Measurements from ENCODE around the gene DHRS1. TPM values are rescaled to one million over a fixed set of nuclear protein-coding genes. Genes with fewer than 3 reads are reported as not detected.
A peak's percentile ranks its signal among the peaks of the same experiment; 100 is the strongest.

The DHRS1 gene
- total and polyA plus RNA-seq, 2 of the 4 experiments (the other 2 are of a cell fraction): 15.8 to 38.6 TPM

DNA sequence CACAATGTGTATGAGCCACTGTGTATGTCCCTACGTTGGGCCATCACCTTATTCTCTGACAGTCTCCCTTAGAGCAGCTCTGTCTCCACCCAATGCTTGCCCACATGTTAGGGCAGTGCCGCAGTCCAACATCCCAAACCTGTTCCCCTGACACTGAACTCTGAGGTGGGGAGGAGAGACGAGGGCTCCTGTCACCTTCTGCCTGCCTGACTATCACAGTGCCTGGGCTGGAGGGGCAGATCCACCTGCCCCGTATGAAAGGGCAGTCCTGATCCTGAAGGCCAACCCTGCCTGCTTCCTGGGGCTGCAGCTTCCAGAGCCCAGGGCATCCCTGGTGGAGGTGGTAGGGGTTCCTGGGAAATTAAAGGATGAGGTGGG, 38.8 kb downstream of the DHRS1 start:
- H3K9me1 ChIP-seq (ENCODE audit: insufficient read depth, low read length): peaks cover 16% of the 10 kb centered on the region; the same call in 1 of the 2 replicates
- peak overlapping the region; percentile 42 for H2AK9ac ChIP-seq (replicated peaks; ENCODE audit: low read depth, low read length, poor library complexity)
- H3K79me1 ChIP-seq (ENCODE audit: low read depth in 1 of 2, low read length in 2 of 2): peaks cover 0 to 2% of the 10 kb centered on the region in 2 experiments; a peak in 1 of 4 replicates
- H4K8ac ChIP-seq (ENCODE audit: low read depth in 2 of 2, low read length in 2 of 2): no peak overlapping the region
- intact Hi-C loops (cut with micrococcal nuclease) (no loop called here), in situ Hi-C loops (cut with MboI; ENCODE audit: low sequenced_read_pairs) (no loop called here), dilution Hi-C loops (cut with HindIII; ENCODE audit: low sequenced_read_pairs, unreplicated experiment) (no loop called here)
- no peak overlapping the region for H4K5ac ChIP-seq (ENCODE audit: low read depth, low read length)
- no peaks in the 10 kb centered on the region for H4K20me1 ChIP-seq (ENCODE audit: insufficient read depth, low read length)
- H3K56ac ChIP-seq (ENCODE audit: extremely low read depth, insufficient read depth, low read length): no peak overlapping the region
- ChIA-PET POLR2A (ENCODE audit: unreplicated experiment) (no interaction called here), CTCF (no interaction called here)
- no TSS peak for BruUV-seq (replicated peaks)
- H3K9me3 ChIP-seq (ENCODE audit: control insufficient read depth, insufficient read depth, low read length): no peaks in the 10 kb centered on the region
- no peak for DNase-seq
- H3K4ac ChIP-seq (ENCODE audit: low read depth, low read length): no peak overlapping the region
- H3K14ac ChIP-seq (replicated peaks; ENCODE audit: low read depth, low read length): no peak overlapping the region
- H4K91ac ChIP-seq (ENCODE audit: insufficient read depth, low read depth, low read length): no peak overlapping the region
- no peak overlapping the region for H3K9ac ChIP-seq (ENCODE audit: low read depth, low read length)
- no peak overlapping the region for H3K18ac ChIP-seq (ENCODE audit: low read depth, low read length)
- H3K27ac ChIP-seq (ENCODE audit: insufficient read depth, low read length): no peak overlapping the region
- no peak overlapping the region for H2BK20ac ChIP-seq (ENCODE audit: low read depth, low read length)
- no peak overlapping the region for H3K4me3 ChIP-seq (ENCODE audit: insufficient read depth, low read depth, low read length)
- H3K36me3 ChIP-seq (ENCODE audit: control insufficient read depth, insufficient read depth, low read length): peaks cover 4% of the 10 kb centered on the region; the same call in 1 of the 2 replicates
- no peak overlapping the region for H2AFZ ChIP-seq (replicated peaks; ENCODE audit: low read length, poor library complexity)
- no peak overlapping the region for H2AK5ac ChIP-seq (ENCODE audit: low read depth, low read length)
- H3K4me1 ChIP-seq (ENCODE audit: control insufficient read depth, insufficient read depth, low read length): peaks cover 8% of the 10 kb centered on the region
- WGBS, 2 experiments (ENCODE audit: extremely low coverage in 2 of 2, insufficient read length in 1 of 2): 83% methylated on average over 1 of the region's 4 CpGs; no CpG with 5 or more reads in 1 of the 2 experiments
- TF ChIP-seq MXI1 (IDR thresholded peaks at IDR 0.05; ENCODE audit: borderline replicate concordance, low read depth, low read length) (no peak), CEBPB (IDR thresholded peaks at IDR 0.05; ENCODE audit: low read depth, low read length) (no peak), POLR2A (IDR thresholded peaks at IDR 0.05; ENCODE audit: low read depth, low read length) (no peak), BHLHE40 (IDR thresholded peaks at IDR 0.05; ENCODE audit: low read depth, low read length) (no peak), MAFK (IDR thresholded peaks at IDR 0.05; ENCODE audit: low read depth, low read length) (no peak)
- no peaks in the 10 kb centered on the region for H3K27me3 ChIP-seq (ENCODE audit: control insufficient read depth, insufficient read depth, low read length)
- H3K23ac ChIP-seq (ENCODE audit: low read depth, low read length): no peak overlapping the region; the same call in 1 of the 2 replicates
- no peak overlapping the region for H2BK120ac ChIP-seq (ENCODE audit: low read depth, low read length)
- no peak overlapping the region for H2BK5ac ChIP-seq (ENCODE audit: low read depth, low read length, poor library complexity, severe bottlenecking)
- no peak for ATAC-seq (ENCODE audit: low read depth)
- no peak overlapping the region for H3K4me2 ChIP-seq (ENCODE audit: low read depth, low read length)
- H2BK15ac ChIP-seq (ENCODE audit: low read depth, low read length): no peak overlapping the region
